GM19397 (cell line): ENCODE results near the gene WARS2.

Source experiments
- ATAC-seq: cut with Tn5 transposase; IDR thresholded peaks from one replicate; pipeline ENCODE4 v1.9.1; 2021; ENCODE audit warnings: mild to moderate bottlenecking, moderate library complexity; ENCODE audit not compliant: unreplicated experiment

The WARS2 gene

GRCh38 chr1:119086830-119087229 is 53.6 kb downstream of the WARS2 start:
- ATAC-seq, result no peak

GRCh38 chr1:119084798-119085197 is 55.7 kb downstream of the WARS2 start:
- no peak for ATAC-seq

- no peak for ATAC-seq
These were observed 56.5 kb downstream of the WARS2 start for GRCh38 chr1:119083980-119084379.

DNA sequence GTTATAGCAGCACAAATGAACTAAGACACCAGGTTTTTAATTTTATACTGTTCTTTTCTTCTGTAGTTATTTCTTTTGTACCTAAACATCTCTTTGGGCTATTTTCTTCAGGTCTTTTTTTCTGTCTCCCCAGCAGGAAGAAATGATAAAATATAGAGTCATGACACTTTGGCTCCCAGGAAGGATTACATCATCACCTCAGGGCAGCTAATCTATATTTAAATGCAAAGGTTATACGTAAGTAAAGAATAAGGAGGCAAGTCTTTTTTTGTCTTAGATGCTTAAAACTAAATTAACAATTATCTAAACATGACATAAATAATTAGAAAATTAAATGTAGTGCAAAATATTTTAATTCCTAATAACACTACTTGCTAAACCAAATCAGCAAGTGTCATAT is 57.0 kb downstream of the WARS2 start:
- ATAC-seq, result no peak

GRCh38 chr1:119081700-119082099 is 58.8 kb downstream of the WARS2 start:
- no peak for ATAC-seq

DNA sequence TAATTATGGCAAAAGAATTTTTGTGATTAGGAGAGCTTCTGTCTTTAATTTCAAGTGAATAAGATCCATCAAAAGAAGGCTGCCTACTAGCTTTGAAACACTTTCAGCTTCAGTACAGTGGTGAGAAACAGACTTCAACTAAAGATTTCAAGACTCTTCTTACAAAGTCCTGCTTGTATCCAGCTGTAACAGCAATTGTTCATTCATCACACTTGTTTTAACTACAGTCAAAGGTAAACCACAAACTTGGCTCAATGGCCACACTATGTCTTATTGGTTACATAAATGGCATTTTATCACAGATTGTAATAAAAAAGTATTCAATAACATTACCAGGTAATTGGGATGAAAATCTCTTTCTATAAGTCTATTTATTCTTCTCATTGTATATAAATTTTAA is 59.2 kb downstream of the WARS2 start:
- no peak for ATAC-seq

- ATAC-seq, result no peak
These were observed 59.9 kb downstream of the WARS2 start for GRCh38 chr1:119080586-119080985.

- ATAC-seq, result no peak
These were observed 60.6 kb downstream of the WARS2 start for GRCh38 chr1:119079881-119080280.

- ATAC-seq, result no peak
These were observed 64.8 kb downstream of the WARS2 start for GRCh38 chr1:119075614-119076013.

DNA sequence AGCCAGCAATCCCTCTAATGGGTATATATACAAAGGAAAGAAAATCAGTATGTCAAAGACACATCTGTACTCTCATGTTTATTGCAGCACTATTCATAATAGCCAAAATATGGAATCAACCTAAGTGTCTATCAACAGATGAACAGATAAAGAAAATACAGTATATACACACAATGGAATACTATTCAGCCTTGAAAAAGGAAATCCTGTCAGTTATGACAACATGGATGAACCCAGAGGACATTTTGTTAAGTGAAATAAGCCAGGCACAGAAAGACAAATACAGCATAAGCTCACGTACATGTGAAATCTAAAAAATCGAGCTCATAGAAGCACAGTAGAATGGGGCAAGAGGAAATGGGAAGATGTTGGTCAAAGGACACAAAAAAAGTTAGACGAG is 69.1 kb downstream of the WARS2 start:
- ATAC-seq, result no peak

GRCh38 chr1:119069682-119070081 is 70.8 kb downstream of the WARS2 start:
- ATAC-seq, result no peak

DNA sequence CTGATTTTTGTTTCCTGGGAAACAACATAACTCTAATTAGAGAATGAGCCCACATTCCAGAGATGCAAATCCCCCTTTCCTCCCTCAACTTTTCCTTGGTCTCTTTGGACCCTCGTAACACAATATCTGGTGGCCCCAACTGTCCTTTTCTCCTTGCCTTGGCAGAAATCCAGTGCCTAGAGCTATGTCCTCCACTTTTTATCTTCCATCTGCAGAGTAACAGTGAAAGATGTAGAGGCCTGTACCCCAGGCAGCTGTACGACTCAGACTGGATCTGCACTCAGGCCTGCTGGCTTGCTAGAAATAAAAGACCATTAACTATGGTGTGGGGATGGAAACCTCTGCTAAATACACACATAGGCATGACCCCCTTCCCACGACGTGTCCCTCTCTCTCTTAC is 72.0 kb downstream of the WARS2 start:
- no peak for ATAC-seq

GRCh38 chr1:119061700-119062099 is 78.8 kb downstream of the WARS2 start:
- no peak for ATAC-seq

DNA sequence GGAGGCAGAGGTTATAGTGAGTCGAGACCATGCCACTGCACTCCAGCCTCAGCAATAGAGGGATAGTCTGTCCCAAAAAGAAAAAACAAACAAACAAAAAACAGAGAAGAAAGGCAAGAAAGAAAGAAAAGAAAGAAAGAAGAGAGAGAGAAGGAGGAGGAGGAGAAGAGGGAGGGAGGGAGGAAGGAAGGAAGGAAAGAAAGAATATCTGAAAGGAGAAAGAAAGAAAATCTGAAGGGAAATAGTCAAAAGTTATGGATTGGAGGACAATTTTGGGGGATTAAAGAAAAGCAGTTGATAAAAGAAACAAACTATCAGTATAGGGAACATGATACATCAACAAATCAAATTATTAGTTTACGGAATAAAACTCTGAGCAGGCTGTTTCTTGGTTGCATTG is 84.9 kb downstream of the WARS2 start:
- no peak for ATAC-seq

- ATAC-seq, result no peak
These were observed 86.5 kb downstream of the WARS2 start for GRCh38 chr1:119053917-119054316.

GRCh38 chr1:119052267-119052666 is 88.2 kb downstream of the WARS2 start:
- ATAC-seq, result no peak

DNA sequence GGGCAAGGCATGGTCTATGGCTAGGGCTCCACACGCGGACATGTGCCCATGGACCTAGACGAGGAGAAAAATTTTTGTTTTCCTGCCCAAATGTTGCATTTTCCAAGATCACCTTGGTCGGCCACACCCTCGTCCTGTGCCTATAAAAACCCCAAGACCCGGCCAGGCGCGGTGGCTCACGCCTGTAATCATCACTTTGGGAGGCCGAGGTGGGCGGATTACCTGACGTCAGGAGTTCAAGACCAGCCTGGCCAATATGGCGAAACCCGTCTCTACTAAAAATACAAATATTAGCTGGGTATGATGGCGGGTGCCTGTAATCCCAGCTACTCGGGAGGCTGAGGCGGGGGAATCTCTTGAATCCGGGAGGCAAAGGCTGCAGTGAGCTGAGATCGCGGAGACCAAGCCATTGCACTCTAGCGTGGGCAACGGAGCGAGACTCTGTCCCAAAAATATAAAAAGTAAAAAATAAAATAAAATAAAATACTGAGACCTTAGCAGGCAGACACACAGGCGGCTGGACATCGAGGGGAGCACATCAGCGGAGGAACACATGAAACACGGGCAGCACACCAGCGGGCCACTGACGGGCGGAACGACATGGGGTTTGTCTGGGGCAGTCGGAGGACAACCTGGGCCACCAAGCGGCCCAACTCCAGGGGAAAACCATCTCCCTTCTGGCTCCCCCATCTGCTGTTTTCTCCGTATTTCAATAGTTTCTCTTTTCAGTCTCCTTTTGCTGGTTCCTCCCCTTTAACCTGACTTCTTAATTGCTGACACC is 91.6 kb downstream of the WARS2 start:
- no peak for ATAC-seq

DNA sequence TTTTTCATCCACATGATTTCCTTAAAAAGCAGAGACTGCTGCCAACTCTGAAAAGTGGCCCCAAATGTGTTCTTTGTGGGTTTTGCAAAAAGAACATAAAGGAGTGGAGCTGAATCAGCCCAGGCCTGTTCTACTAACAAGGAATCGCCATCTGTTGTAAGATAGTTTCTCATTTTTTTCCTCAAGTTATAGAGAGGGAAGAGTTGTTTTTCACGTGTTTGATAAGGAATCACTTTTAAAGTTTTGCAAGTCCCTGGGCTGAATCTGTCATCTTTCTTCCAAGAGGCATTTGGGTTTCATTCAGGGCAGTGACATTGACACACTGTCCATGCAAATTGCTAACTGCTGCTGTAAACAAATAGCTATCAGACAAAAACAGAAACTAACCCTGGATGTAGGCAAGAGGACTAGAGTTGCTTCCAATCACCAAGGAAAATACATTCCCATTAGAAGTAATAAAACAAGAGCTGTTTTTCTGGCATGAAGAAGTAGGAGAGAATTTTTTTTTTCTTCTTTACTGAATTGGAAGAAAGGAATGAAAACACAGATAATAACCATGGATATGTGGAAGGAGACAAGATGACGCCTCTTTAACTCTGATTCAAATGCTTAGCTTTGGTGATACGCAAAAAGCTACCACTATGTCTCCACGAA is 93.5 kb downstream of the WARS2 start:
- no peak for ATAC-seq

DNA sequence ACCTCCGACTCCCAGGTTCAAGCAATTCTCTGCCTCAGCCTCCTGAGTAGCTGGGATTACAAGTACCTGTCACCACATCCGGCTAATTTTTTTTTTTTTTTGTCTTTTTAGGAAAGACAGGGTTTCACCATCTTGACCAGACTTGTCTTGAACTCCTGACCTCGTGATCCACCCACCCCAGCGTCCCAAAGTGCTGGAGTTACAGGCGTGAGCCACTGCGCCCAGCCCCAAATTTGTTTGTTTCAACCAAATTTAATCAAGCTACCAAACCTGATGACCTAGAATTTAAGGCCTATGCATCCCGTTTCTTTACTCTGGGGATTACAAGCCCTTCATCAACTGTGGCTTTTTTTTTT is 94.0 kb downstream of the WARS2 start:
- ATAC-seq, result no peak

- no peak for ATAC-seq
These were observed 95.2 kb downstream of the WARS2 start for GRCh38 chr1:119045096-119045746.

DNA sequence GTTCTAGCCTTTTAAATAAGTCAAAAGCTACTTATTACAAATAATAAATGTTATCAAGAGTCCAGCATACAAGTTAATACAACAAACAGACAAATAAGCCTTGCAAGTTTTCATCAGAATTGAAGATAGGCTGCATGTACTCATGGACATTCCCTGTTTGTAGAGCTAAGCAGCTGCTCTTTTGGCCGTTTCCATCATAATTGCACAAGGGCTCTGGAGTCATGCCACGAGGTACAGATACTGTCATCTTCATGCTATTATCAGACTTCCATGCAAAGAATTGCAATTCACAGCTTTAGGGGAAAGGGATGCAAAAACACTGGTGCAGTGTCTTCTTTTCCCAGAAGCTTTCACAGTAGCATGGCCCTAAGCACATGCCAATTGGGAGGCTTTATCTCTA is 99.5 kb downstream of the WARS2 start:
- ATAC-seq, result no peak

DNA sequence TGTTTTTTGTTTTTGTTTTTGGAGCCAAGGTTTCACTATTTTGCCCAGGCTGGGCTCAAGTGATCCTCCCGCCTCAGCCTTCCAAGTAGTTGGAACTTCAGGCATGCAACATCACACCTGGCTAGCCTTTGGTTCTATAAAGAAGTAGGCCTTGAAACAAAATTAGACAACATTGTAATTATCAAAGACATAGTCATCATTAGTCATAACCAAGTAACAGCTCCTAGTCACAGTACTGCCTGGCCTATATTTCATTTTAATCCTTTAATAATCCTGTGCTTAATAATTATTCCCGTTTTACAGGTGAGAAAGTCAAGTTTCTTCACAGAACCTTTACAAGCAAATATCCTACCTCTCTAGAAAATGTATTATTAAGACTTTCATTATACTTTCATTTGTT is 100.0 kb downstream of the WARS2 start:
- ATAC-seq, result no peak
